ENCODE data around the gene ELF5.

Gene ELF5

GRCh38 chr11:34540870-34541269 lies 27.3 kb upstream of the ELF5 start:
- no peak for DNase-seq (ENCODE audit: insufficient read length, low spot score)
- no peak for FAIRE-seq
- TF ChIP-seq POLR2A (IDR thresholded peaks at IDR 0.05; ENCODE audit: low read depth, low read length) (no peak), TAF1 (IDR thresholded peaks at IDR 0.05; ENCODE audit: low read depth, low read length) (no peak), SPI1 (IDR thresholded peaks at IDR 0.05; ENCODE audit: low read depth, low read length) (no peak), POU2F2 (IDR thresholded peaks at IDR 0.05; ENCODE audit: low read depth, low read length) (no peak), PAX5 (IDR thresholded peaks at IDR 0.05; ENCODE audit: insufficient read depth, low read length, severe bottlenecking) (no peak), POLR2AphosphoS5 (IDR thresholded peaks at IDR 0.05; ENCODE audit: low read depth, low read length) (no peak)

- DNase-seq (ENCODE audit: insufficient read length, low spot score) (no peak), FAIRE-seq (no peak)
- TF ChIP-seq SPI1 (IDR thresholded peaks at IDR 0.05; ENCODE audit: low read depth, low read length), result no peak
- TF ChIP-seq POU2F2 (IDR thresholded peaks at IDR 0.05; ENCODE audit: low read depth, low read length), result no peak
- no peak for TF ChIP-seq POLR2AphosphoS5 (IDR thresholded peaks at IDR 0.05; ENCODE audit: low read depth, low read length)
- no peak for TF ChIP-seq PAX5 (IDR thresholded peaks at IDR 0.05; ENCODE audit: insufficient read depth, low read length, severe bottlenecking)
- TF ChIP-seq POLR2A (IDR thresholded peaks at IDR 0.05; ENCODE audit: low read depth, low read length), result no peak
- TF ChIP-seq TAF1 (IDR thresholded peaks at IDR 0.05; ENCODE audit: low read depth, low read length), result no peak
Observed at GRCh38 chr11:34537636-34538035, 24.0 kb upstream of the ELF5 start.

GRCh38 chr11:34536056-34536455 lies 22.5 kb upstream of the ELF5 start:
- no peak for DNase-seq (ENCODE audit: insufficient read length, low spot score)
- no peak for FAIRE-seq

GRCh38 chr11:34534826-34535225 lies 21.2 kb upstream of the ELF5 start:
- TF ChIP-seq PAX5 (IDR thresholded peaks at IDR 0.05; ENCODE audit: insufficient read depth, low read length, severe bottlenecking) (no peak), POLR2A (IDR thresholded peaks at IDR 0.05; ENCODE audit: low read depth, low read length) (no peak), TAF1 (IDR thresholded peaks at IDR 0.05; ENCODE audit: low read depth, low read length) (no peak), POU2F2 (IDR thresholded peaks at IDR 0.05; ENCODE audit: low read depth, low read length) (no peak), SPI1 (IDR thresholded peaks at IDR 0.05; ENCODE audit: low read depth, low read length) (no peak), POLR2AphosphoS5 (IDR thresholded peaks at IDR 0.05; ENCODE audit: low read depth, low read length) (no peak)
- FAIRE-seq (no peak), DNase-seq (ENCODE audit: insufficient read length, low spot score) (no peak)

More at GRCh38 chr11:34536056-34536455, 22.5 kb upstream of the ELF5 start:
- TF ChIP-seq POU2F2 (IDR thresholded peaks at IDR 0.05; ENCODE audit: low read depth, low read length), result no peak
- no peak for TF ChIP-seq POLR2A (IDR thresholded peaks at IDR 0.05; ENCODE audit: low read depth, low read length)
- no peak for TF ChIP-seq SPI1 (IDR thresholded peaks at IDR 0.05; ENCODE audit: low read depth, low read length)
- TF ChIP-seq POLR2AphosphoS5 (IDR thresholded peaks at IDR 0.05; ENCODE audit: low read depth, low read length), result no peak

- no peak for FAIRE-seq
- TF ChIP-seq PAX5 (IDR thresholded peaks at IDR 0.05; ENCODE audit: insufficient read depth, low read length, severe bottlenecking) (no peak), SPI1 (IDR thresholded peaks at IDR 0.05; ENCODE audit: low read depth, low read length) (no peak), POU2F2 (IDR thresholded peaks at IDR 0.05; ENCODE audit: low read depth, low read length) (no peak), POLR2AphosphoS5 (IDR thresholded peaks at IDR 0.05; ENCODE audit: low read depth, low read length) (no peak)
- no peak for DNase-seq (ENCODE audit: insufficient read length, low spot score)
Observed at GRCh38 chr11:34531663-34532062, 18.1 kb upstream of the ELF5 start.

- DNase-seq (ENCODE audit: insufficient read length, low spot score) (no peak), FAIRE-seq (no peak)
- no peak for TF ChIP-seq POLR2AphosphoS5 (IDR thresholded peaks at IDR 0.05; ENCODE audit: low read depth, low read length)
- no peak for TF ChIP-seq POU2F2 (IDR thresholded peaks at IDR 0.05; ENCODE audit: low read depth, low read length)
- no peak for TF ChIP-seq SPI1 (IDR thresholded peaks at IDR 0.05; ENCODE audit: low read depth, low read length)
- no peak for TF ChIP-seq PAX5 (IDR thresholded peaks at IDR 0.05; ENCODE audit: insufficient read depth, low read length, severe bottlenecking)
- no peak for TF ChIP-seq TAF1 (IDR thresholded peaks at IDR 0.05; ENCODE audit: low read depth, low read length)
- TF ChIP-seq POLR2A (IDR thresholded peaks at IDR 0.05; ENCODE audit: low read depth, low read length), result no peak
Observed at GRCh38 chr11:34530545-34531234, 17.1 kb upstream of the ELF5 start.

GRCh38 chr11:34529643-34530042 lies 16.0 kb upstream of the ELF5 start:
- FAIRE-seq (no peak), DNase-seq (ENCODE audit: insufficient read length, low spot score) (no peak)
- TF ChIP-seq TAF1 (IDR thresholded peaks at IDR 0.05; ENCODE audit: low read depth, low read length) (no peak), POLR2AphosphoS5 (IDR thresholded peaks at IDR 0.05; ENCODE audit: low read depth, low read length) (no peak), SPI1 (IDR thresholded peaks at IDR 0.05; ENCODE audit: low read depth, low read length) (no peak), POLR2A (IDR thresholded peaks at IDR 0.05; ENCODE audit: low read depth, low read length) (no peak), PAX5 (IDR thresholded peaks at IDR 0.05; ENCODE audit: insufficient read depth, low read length, severe bottlenecking) (no peak), POU2F2 (IDR thresholded peaks at IDR 0.05; ENCODE audit: low read depth, low read length) (no peak)

GRCh38 chr11:34528072-34528471 lies 14.5 kb upstream of the ELF5 start:
- TF ChIP-seq POU2F2 (IDR thresholded peaks at IDR 0.05; ENCODE audit: low read depth, low read length) (no peak), PAX5 (IDR thresholded peaks at IDR 0.05; ENCODE audit: insufficient read depth, low read length, severe bottlenecking) (no peak), TAF1 (IDR thresholded peaks at IDR 0.05; ENCODE audit: low read depth, low read length) (no peak), POLR2AphosphoS5 (IDR thresholded peaks at IDR 0.05; ENCODE audit: low read depth, low read length) (no peak), SPI1 (IDR thresholded peaks at IDR 0.05; ENCODE audit: low read depth, low read length) (no peak), POLR2A (IDR thresholded peaks at IDR 0.05; ENCODE audit: low read depth, low read length) (no peak)
- FAIRE-seq (no peak), DNase-seq (ENCODE audit: insufficient read length, low spot score) (no peak)

- FAIRE-seq, result no peak
- no peak for DNase-seq (ENCODE audit: insufficient read length, low spot score)
- TF ChIP-seq POLR2AphosphoS5 (IDR thresholded peaks at IDR 0.05; ENCODE audit: low read depth, low read length) (no peak), SPI1 (IDR thresholded peaks at IDR 0.05; ENCODE audit: low read depth, low read length) (no peak), PAX5 (IDR thresholded peaks at IDR 0.05; ENCODE audit: insufficient read depth, low read length, severe bottlenecking) (no peak), POU2F2 (IDR thresholded peaks at IDR 0.05; ENCODE audit: low read depth, low read length) (no peak), TAF1 (IDR thresholded peaks at IDR 0.05; ENCODE audit: low read depth, low read length) (no peak), POLR2A (IDR thresholded peaks at IDR 0.05; ENCODE audit: low read depth, low read length) (no peak)
Observed at GRCh38 chr11:34525888-34526657, 12.5 kb upstream of the ELF5 start.

All from GM12891 (cell line).